Activated naive CD4-positive, alpha-beta T cell treated with anti-CD3 and anti-CD28 coated beads, Interleukin-2, amount 50 U/mL, for 24 hours (primary cell): ENCODE data around the gene LPCAT1.

ENCODE experiments used
- H3K27ac Mint-ChIP-seq: one replicate; pipeline ENCODE4 v1.8.0; 2021; ENCODE audit warnings: mild to moderate bottlenecking, mixed read lengths
- H3K27me3 Mint-ChIP-seq: one replicate; pipeline ENCODE4 v1.8.0; 2021; ENCODE audit warnings: mixed read lengths
- H3K36me3 Mint-ChIP-seq: one replicate; pipeline ENCODE4 v1.8.0; 2021; ENCODE audit warnings: mixed read lengths
- H3K4me1 Mint-ChIP-seq: one replicate; pipeline ENCODE4 v1.8.0; 2021; ENCODE audit warnings: mixed read lengths
- H3K4me3 Mint-ChIP-seq: one replicate; pipeline ENCODE4 v1.8.0; 2021; ENCODE audit warnings: mild to moderate bottlenecking, mixed read lengths
- H3K9me3 Mint-ChIP-seq: one replicate; pipeline ENCODE4 v1.8.0; 2021; ENCODE audit warnings: mixed read lengths

Gene LPCAT1

GRCh38 chr5:1446602-1447343 lies 77.0 kb downstream of the LPCAT1 start:
- Mint-ChIP-seq H3K9me3 (no peaks in the 10 kb centered on the region), H3K27me3 (peaks cover 31% of the 10 kb centered on the region), H3K36me3 (no peaks in the 10 kb centered on the region), H3K4me1 (peaks cover 30% of the 10 kb centered on the region), H3K27ac (no peak overlapping the region), H3K4me3 (peak overlapping the region; percentile 52)

GRCh38 chr5:1445689-1446601 lies 77.8 kb downstream of the LPCAT1 start:
- no peak overlapping the region for H3K27ac Mint-ChIP-seq
- H3K27me3 Mint-ChIP-seq: peaks cover 28% of the 10 kb centered on the region
- peaks cover 30% of the 10 kb centered on the region for H3K4me1 Mint-ChIP-seq
- no peaks in the 10 kb centered on the region for H3K36me3 Mint-ChIP-seq
- no peak overlapping the region for H3K4me3 Mint-ChIP-seq
- no peaks in the 10 kb centered on the region for H3K9me3 Mint-ChIP-seq

- Mint-ChIP-seq H3K27ac (no peak within 1 kb of the TSS), H3K4me3 (peak within 1 kb of the TSS; percentile 62), H3K27me3 (peaks cover 28% of the 10 kb centered on the region)
Observed at GRCh38 chr5:1445313-1445688, 78.5 kb downstream of the LPCAT1 start, which contains the start of gene SLC6A3. TSS of gene SLC6A3 (minus strand) at chr5:1445440. CDS start at chr5:1443197, 2,243 bp downstream.

GRCh38 chr5:1444361-1445189 lies 79.2 kb downstream of the LPCAT1 start:
- H3K4me1 Mint-ChIP-seq: peaks cover 30% of the 10 kb centered on the region
- no peaks in the 10 kb centered on the region for H3K36me3 Mint-ChIP-seq
- peaks cover 30% of the 10 kb centered on the region for H3K27me3 Mint-ChIP-seq
- peaks cover 5% of the 10 kb centered on the region for H3K9me3 Mint-ChIP-seq
- peak overlapping the region; percentile 62 for H3K4me3 Mint-ChIP-seq
- H3K27ac Mint-ChIP-seq: no peak overlapping the region

More at GRCh38 chr5:1445313-1445688, 78.5 kb downstream of the LPCAT1 start, which contains the start of gene SLC6A3:
- Mint-ChIP-seq H3K36me3 (no peaks in the 10 kb centered on the region), H3K9me3 (peaks cover under 1% of the 10 kb centered on the region), H3K4me1 (peaks cover 30% of the 10 kb centered on the region)

- no peak overlapping the region for H3K27ac Mint-ChIP-seq
- H3K9me3 Mint-ChIP-seq: peaks cover 5% of the 10 kb centered on the region
- H3K4me3 Mint-ChIP-seq: peak overlapping the region; percentile 62
- H3K4me1 Mint-ChIP-seq: peaks cover 28% of the 10 kb centered on the region
- no peaks in the 10 kb centered on the region for H3K36me3 Mint-ChIP-seq
- H3K27me3 Mint-ChIP-seq: peaks cover 29% of the 10 kb centered on the region
Observed at GRCh38 chr5:1443991-1444360, 79.8 kb downstream of the LPCAT1 start.

- Mint-ChIP-seq H3K27me3 (peaks cover 27% of the 10 kb centered on the region), H3K4me3 (no peak overlapping the region), H3K36me3 (no peaks in the 10 kb centered on the region), H3K27ac (no peak overlapping the region), H3K4me1 (peaks cover 20% of the 10 kb centered on the region), H3K9me3 (peaks cover 5% of the 10 kb centered on the region)
Observed at GRCh38 chr5:1443171-1443570, 80.6 kb downstream of the LPCAT1 start.

- Mint-ChIP-seq H3K27ac (no peak overlapping the region), H3K36me3 (no peaks in the 10 kb centered on the region), H3K27me3 (peaks cover 27% of the 10 kb centered on the region), H3K9me3 (peaks cover 5% of the 10 kb centered on the region), H3K4me3 (no peak overlapping the region), H3K4me1 (peaks cover 13% of the 10 kb centered on the region)
Observed at GRCh38 chr5:1442222-1443145, 81.3 kb downstream of the LPCAT1 start.

- Mint-ChIP-seq H3K27me3 (peaks cover 24% of the 10 kb centered on the region), H3K36me3 (no peaks in the 10 kb centered on the region), H3K4me3 (no peak overlapping the region), H3K27ac (no peak overlapping the region), H3K9me3 (peaks cover 5% of the 10 kb centered on the region), H3K4me1 (peaks cover 5% of the 10 kb centered on the region)
Observed at GRCh38 chr5:1441166-1441865, 82.4 kb downstream of the LPCAT1 start.

GRCh38 chr5:1440098-1440493 lies 83.7 kb downstream of the LPCAT1 start:
- H3K4me3 Mint-ChIP-seq: no peak overlapping the region
- H3K27ac Mint-ChIP-seq: no peak overlapping the region
- H3K36me3 Mint-ChIP-seq: no peaks in the 10 kb centered on the region
- H3K4me1 Mint-ChIP-seq: peaks cover 5% of the 10 kb centered on the region
- peaks cover 5% of the 10 kb centered on the region for H3K9me3 Mint-ChIP-seq
- H3K27me3 Mint-ChIP-seq: peaks cover 24% of the 10 kb centered on the region

GRCh38 chr5:1439388-1440097 lies 84.2 kb downstream of the LPCAT1 start:
- Mint-ChIP-seq H3K36me3 (no peaks in the 10 kb centered on the region), H3K4me1 (peaks cover 5% of the 10 kb centered on the region), H3K9me3 (peaks cover 5% of the 10 kb centered on the region), H3K27ac (no peak overlapping the region), H3K4me3 (no peak overlapping the region), H3K27me3 (peaks cover 21% of the 10 kb centered on the region)

- Mint-ChIP-seq H3K9me3 (peaks cover 5% of the 10 kb centered on the region), H3K36me3 (no peaks in the 10 kb centered on the region), H3K4me1 (no peaks in the 10 kb centered on the region), H3K4me3 (no peak overlapping the region), H3K27ac (no peak overlapping the region), H3K27me3 (peaks cover 16% of the 10 kb centered on the region)
Observed at GRCh38 chr5:1438871-1439270, 84.9 kb downstream of the LPCAT1 start.

- H3K27ac Mint-ChIP-seq: no peak overlapping the region
- H3K4me1 Mint-ChIP-seq: no peaks in the 10 kb centered on the region
- H3K9me3 Mint-ChIP-seq: peaks cover 5% of the 10 kb centered on the region
- H3K4me3 Mint-ChIP-seq: no peak overlapping the region
- H3K36me3 Mint-ChIP-seq: no peaks in the 10 kb centered on the region
- peaks cover 10% of the 10 kb centered on the region for H3K27me3 Mint-ChIP-seq
Observed at GRCh38 chr5:1437876-1438559, 85.7 kb downstream of the LPCAT1 start.

GRCh38 chr5:1437226-1437829 lies 86.4 kb downstream of the LPCAT1 start:
- H3K27me3 Mint-ChIP-seq: peaks cover 5% of the 10 kb centered on the region
- H3K4me1 Mint-ChIP-seq: no peaks in the 10 kb centered on the region
- peaks cover 5% of the 10 kb centered on the region for H3K9me3 Mint-ChIP-seq
- H3K4me3 Mint-ChIP-seq: no peak overlapping the region
- H3K36me3 Mint-ChIP-seq: no peaks in the 10 kb centered on the region
- no peak overlapping the region for H3K27ac Mint-ChIP-seq
